Mucosa of descending colon (tissue), 3 donors: ENCODE results near the gene EPB41L3. TPM values are rescaled to one million over a fixed set of nuclear protein-coding genes. Genes with fewer than 3 reads are reported as not detected.
"Not testable (repeated sequence)": the region's sequence is repeated elsewhere in the genome, so short reads cannot be mapped to it uniquely, and the experiment has no call there.

Source experiments
- ATAC-seq: fragments of 200-7000 bp; cut with Tn5 transposase; one replicate; pipeline ENCODE4 v1.9.1; 2020; ENCODE audit warnings: mild to moderate bottlenecking, moderate library complexity
- DNase-seq, 3 donors: peaks; one replicate each; pipeline ENCODE4 v3.0.0-alpha.2; 2020
- H3K36me3 ChIP-seq: fragments of 200-600 bp; one replicate; pipeline ENCODE4 v1.8.0; 2021; ENCODE audit warnings: low read depth, mild to moderate bottlenecking
- H3K4me1 ChIP-seq: fragments of 200-600 bp; one replicate; pipeline ENCODE4 v1.8.0; 2021; ENCODE audit warnings: low read depth, mild to moderate bottlenecking
- H3K4me3 ChIP-seq: fragments of 200-600 bp; one replicate; pipeline ENCODE4 v1.8.0; 2021; ENCODE audit warnings: mild to moderate bottlenecking
- H3K9me3 ChIP-seq: fragments of 200-600 bp; one replicate; pipeline ENCODE4 v1.8.0; 2021; ENCODE audit warnings: mild to moderate bottlenecking
- CTCF ChIP-seq: fragments of 200-600 bp; IDR thresholded peaks from one replicate; pipeline ENCODE4 v1.8.0; 2022; ENCODE audit warnings: antibody characterized with exemption, mild to moderate bottlenecking
- intact Hi-C, 2 donors: fragments of 100-400 bp; cut with DNase I in 1 of 2; cut with micrococcal nuclease in 1 of 2; formaldehyde crosslinking; loops; one replicate each; pipeline versions ENCODE4 v1.11.0 to v1.11.1; 2022; cut with DNase I, micrococcal nuclease
- total RNA-seq, 3 donors: library from RNA; stranded (reverse); fragmentation: NEBNext Ultra II Directional in 2 of 3; extraction: Animal tissue kit (Norgen Biotek cat#: 25700) in 2 of 3; gene quantifications; one replicate each; pipeline versions ENCODE4 v1.2.1 to v1.2.4, GENCODE V29; 2021 to 2023
- donor health status: DM: no; HTN: no; CAD: no; lungs with moderate emphysema.
- donor health status: DM: no; HTN: no; CAD: no.
- donor health status: DM: no; HTN: yes; CAD: no.

The EPB41L3 gene
- total RNA-seq, 3 donors from 2014 or later = 83.3 to 98.9 (median 97.3) TPM

- intact Hi-C loops = no loop called here
- no peak for TF ChIP-seq CTCF
- no peaks in the 10 kb centered on the region for H3K9me3 ChIP-seq
- no peak overlapping the region for H3K4me3 ChIP-seq
- no peaks in the 10 kb centered on the region for H3K4me1 ChIP-seq
- H3K36me3 ChIP-seq = no peaks in the 10 kb centered on the region
- ATAC-seq (no peak), DNase-seq (no peak)
Measured at GRCh38 chr18:5490753-5491480, 52.9 kb downstream of the EPB41L3 start.

GRCh38 chr18:5488844-5489243 lies 55.0 kb downstream of the EPB41L3 start:
- TF ChIP-seq CTCF = no peak
- DNase-seq (no peak), ATAC-seq (no peak)
- intact Hi-C loops = no loop called here
- H3K36me3 ChIP-seq = no peaks in the 10 kb centered on the region
- no peak overlapping the region for H3K4me3 ChIP-seq
- no peaks in the 10 kb centered on the region for H3K4me1 ChIP-seq
- H3K9me3 ChIP-seq = no peaks in the 10 kb centered on the region

GRCh38 chr18:5488044-5488443 lies 55.8 kb downstream of the EPB41L3 start:
- intact Hi-C loops, H3K4me3 ChIP-seq, ATAC-seq, H3K9me3 ChIP-seq, H3K4me1 ChIP-seq, DNase-seq, H3K36me3 ChIP-seq: not testable (repeated sequence)

- no peak for ATAC-seq
- no peaks in the 10 kb centered on the region for H3K4me1 ChIP-seq
- TF ChIP-seq CTCF = no peak
- intact Hi-C loops = no loop called here
- H3K9me3 ChIP-seq = no peaks in the 10 kb centered on the region
- no peak for DNase-seq
- no peak overlapping the region for H3K4me3 ChIP-seq
- H3K36me3 ChIP-seq = no peaks in the 10 kb centered on the region
Measured at GRCh38 chr18:5484526-5484925, 59.3 kb downstream of the EPB41L3 start.

GRCh38 chr18:5481621-5482020 lies 62.2 kb downstream of the EPB41L3 start:
- ATAC-seq (no peak), DNase-seq (no peak)
- Histone ChIP-seq H3K36me3 (no peaks in the 10 kb centered on the region), H3K9me3 (no peaks in the 10 kb centered on the region), H3K4me3 (no peak overlapping the region), H3K4me1 (no peaks in the 10 kb centered on the region)
- TF ChIP-seq CTCF = no peak
- intact Hi-C loops = no loop called here

- intact Hi-C loops = no loop called here
- no peaks in the 10 kb centered on the region for H3K36me3 ChIP-seq
- DNase-seq (no peak), ATAC-seq (no peak)
- no peak for TF ChIP-seq CTCF
- H3K4me1 ChIP-seq = no peaks in the 10 kb centered on the region
- H3K4me3 ChIP-seq = no peak overlapping the region
- H3K9me3 ChIP-seq = no peaks in the 10 kb centered on the region
Measured at GRCh38 chr18:5478261-5478660, 65.5 kb downstream of the EPB41L3 start.
